GM12892 (cell line): ENCODE measurements around the gene VWF.

Source experiments
- POLR2A ChIP-seq: IDR thresholded peaks from 2 replicates; pipeline ENCODE4 v1.6.1; 2011; ENCODE audit warnings: low read depth, low read length, control low read depth
- POLR2AphosphoS5 ChIP-seq: IDR thresholded peaks from 2 replicates; pipeline ENCODE4 v1.6.1; 2011; ENCODE audit warnings: low read depth, low read length, control low read depth

- TF ChIP-seq POLR2AphosphoS5 (no peak), POLR2A (no peak)
Observed at GRCh38 chr12:6132496-6132895, 8.0 kb upstream of the VWF start.
